A673 (cell line): ENCODE measurements around the gene ZSCAN21. TPM values are rescaled to one million over a fixed set of nuclear protein-coding genes. Genes with fewer than 3 reads are reported as not detected.

Source experiments
- BruUV-seq: library from RNA; stranded (reverse); fragments of 400-500 nt; replicated peaks from 2 replicates; lab custom pipeline; 2021; lab: Mats Ljungman, UMichigan
- CTCF ChIA-PET: fragments of 300-600 bp; sonication (Branson Sonifier 250); formaldehyde crosslinking; loops from one replicate; lab custom pipeline; 2022; ENCODE audit warnings: antibody characterized with exemption; lab: Charles Lee
- POLR2A ChIA-PET: fragments of 300-600 bp; sonication (Branson Sonifier 250); formaldehyde crosslinking; loops from one replicate; lab custom pipeline; 2022; ENCODE audit warnings: antibody characterized with exemption; ENCODE audit not compliant: low non-redundant PET; lab: Charles Lee
- DNase-seq: peaks from one replicate; pipeline ENCODE4 v3.0.0-alpha.2; 2015; ENCODE audit warnings: low spot score
- H3K27ac ChIP-seq: fragments of 200-600 bp; sonication (generic); 2 replicates; pipeline ENCODE4 v1.5.1; 2016; ENCODE audit warnings: mixed run types, low read depth, mild to moderate bottlenecking, mixed read lengths, antibody characterized with exemption, low read length; ENCODE audit not compliant: poor library complexity, severe bottlenecking
- H3K27me3 ChIP-seq: fragments of 200-600 bp; sonication (generic); replicated peaks from 2 replicates; pipeline ENCODE4 v1.6.1; 2017; ENCODE audit warnings: mixed run types, low read depth, mild to moderate bottlenecking, mixed read lengths, antibody characterized with exemption, low read length; ENCODE audit not compliant: insufficient read depth, poor library complexity
- H3K36me3 ChIP-seq: fragments of 200-600 bp; sonication (generic); 2 replicates; pipeline ENCODE4 v1.6.1; 2016; ENCODE audit warnings: mixed run types, mild to moderate bottlenecking, mixed read lengths, antibody characterized with exemption, low read length; ENCODE audit not compliant: insufficient read depth, poor library complexity, severe bottlenecking
- H3K4me1 ChIP-seq: fragments of 200-600 bp; sonication (generic); 2 replicates; pipeline ENCODE4 v1.6.1; 2017; ENCODE audit warnings: mixed run types, mild to moderate bottlenecking, mixed read lengths, antibody characterized with exemption, low read length; ENCODE audit not compliant: insufficient read depth, poor library complexity, severe bottlenecking
- H3K4me3 ChIP-seq: fragments of 200-600 bp; sonication (generic); 2 replicates; pipeline ENCODE4 v1.5.1; 2016; ENCODE audit warnings: low read depth, mixed run types, mild to moderate bottlenecking, mixed read lengths, low read length; ENCODE audit not compliant: poor library complexity, severe bottlenecking
- H3K9me3 ChIP-seq: fragments of 200-600 bp; sonication (generic); 2 replicates; pipeline ENCODE4 v1.6.1; 2016; ENCODE audit warnings: mixed run types, low read depth, mild to moderate bottlenecking, mixed read lengths, antibody characterized with exemption, low read length; ENCODE audit not compliant: poor library complexity, severe bottlenecking
- CTCF ChIP-seq: fragments of 300-800, 200-600 bp; sonication (generic); conservative IDR thresholded peaks from 2 replicates; pipeline ENCODE4 v1.5.1; 2017; ENCODE audit warnings: low read depth, mild to moderate bottlenecking, antibody characterized with exemption, low read length, moderate library complexity, mixed read lengths
- EZH2 ChIP-seq: fragments of 200-600 bp; sonication (generic); IDR thresholded peaks from 2 replicates; pipeline ENCODE4 v1.6.1; 2017; ENCODE audit warnings: borderline replicate concordance, low read depth, mild to moderate bottlenecking, mixed read lengths, antibody characterized with exemption, low read length; ENCODE audit not compliant: poor library complexity, severe bottlenecking
- intact Hi-C: fragments of 100-400 bp; cut with micrococcal nuclease; formaldehyde crosslinking; loops from one replicate; pipeline ENCODE4 v1.10.0; 2022; ENCODE audit not compliant: unreplicated experiment
- total RNA-seq: library from RNA; stranded (reverse); gene quantifications from 2 replicates; pipeline ENCODE4 v1.2.3, GENCODE V29; 2021

Gene ZSCAN21
- total RNA-seq, 1 experiment from 2014 or later: 17.2 TPM

GRCh38 chr7:100051611-100052010 is 2.0 kb downstream of the ZSCAN21 start:
- H3K4me1 ChIP-seq: peaks cover 9% of the 10 kb centered on the region
- TSS peak; percentile 16 for BruUV-seq
- CTCF ChIA-PET: no interaction called here
- H3K9me3 ChIP-seq: no peaks in the 10 kb centered on the region
- no peak overlapping the region for H3K27ac ChIP-seq
- TF ChIP-seq EZH2: no peak
- TF ChIP-seq CTCF: no peak
- no peak for DNase-seq
- H3K4me3 ChIP-seq: no peak overlapping the region
- POLR2A ChIA-PET: no interaction called here
- intact Hi-C loops: loop anchor here (5.0 kb wide), 1 partner anchor 59 kb away; no protein-coding TSS in a partner anchor
- H3K36me3 ChIP-seq: no peaks in the 10 kb centered on the region
- no peaks in the 10 kb centered on the region for H3K27me3 ChIP-seq

DNA sequence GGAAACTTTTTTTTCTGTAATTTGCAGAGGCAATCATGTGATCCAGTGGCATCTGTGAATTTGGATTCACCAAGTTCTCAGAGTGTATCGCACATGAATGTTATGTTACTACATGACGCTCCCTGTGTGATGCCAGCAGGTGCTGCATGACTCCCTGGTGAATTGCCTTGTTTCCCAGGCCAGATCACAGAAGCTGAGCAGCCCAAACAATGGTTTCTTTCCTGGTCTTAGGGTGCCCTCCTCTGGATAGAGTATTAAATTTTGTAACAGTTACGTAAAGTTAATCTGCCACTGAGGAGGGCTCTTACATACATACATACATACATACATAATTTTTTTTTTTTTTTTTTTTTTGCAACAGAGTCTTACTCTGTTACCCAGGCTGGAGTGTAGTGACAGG is 3.6 kb downstream of the ZSCAN21 start:
- DNase-seq: peak; percentile 71
- ChIA-PET POLR2A (no interaction called here), CTCF (interaction anchor here (1.0 to 1.2 kb wide), 3 partner anchors 38 to 59 kb away, joined by 3 to 6 read pairs (median 4); no protein-coding TSS in a partner anchor)
- BruUV-seq: no TSS peak
- H3K27ac ChIP-seq: no peak overlapping the region
- intact Hi-C loops: loop anchor here (5.0 kb wide), 1 partner anchor 61 kb away; no protein-coding TSS in a partner anchor
- TF ChIP-seq EZH2 (no peak), CTCF (peak; percentile 32; the same call in 1 of the 2 replicates)
- no peak overlapping the region for H3K4me3 ChIP-seq
- no peaks in the 10 kb centered on the region for H3K27me3 ChIP-seq
- H3K9me3 ChIP-seq: no peaks in the 10 kb centered on the region
- H3K36me3 ChIP-seq: peaks cover 15% of the 10 kb centered on the region
- H3K4me1 ChIP-seq: peaks cover 9% of the 10 kb centered on the region

- CTCF ChIA-PET: no interaction called here
- intact Hi-C loops: no loop called here
Measured at GRCh38 chr7:100057006-100057405, 7.4 kb downstream of the ZSCAN21 start.

More at GRCh38 chr7:100057006-100057405, 7.4 kb downstream of the ZSCAN21 start:
- POLR2A ChIA-PET: no interaction called here
- no peaks in the 10 kb centered on the region for H3K9me3 ChIP-seq
- H3K27ac ChIP-seq: no peak overlapping the region
- no peaks in the 10 kb centered on the region for H3K4me1 ChIP-seq
- DNase-seq: no peak
- peaks cover 34% of the 10 kb centered on the region for H3K36me3 ChIP-seq
- H3K4me3 ChIP-seq: no peak overlapping the region
- BruUV-seq: no TSS peak
- no peak for TF ChIP-seq CTCF
- no peak for TF ChIP-seq EZH2
- no peaks in the 10 kb centered on the region for H3K27me3 ChIP-seq
